GM12878 (cell line): ENCODE measurements around the gene LASP1. TPM values are rescaled to one million over a fixed set of nuclear protein-coding genes. Genes with fewer than 3 reads are reported as not detected.

Experiments
- BCLAF1 ChIP-seq: fragments of 450-650 bp; IDR thresholded peaks from 2 replicates; pipeline ENCODE4 v1.6.1; 2017; ENCODE audit warnings: antibody characterized with exemption, mild to moderate bottlenecking, moderate library complexity
- BMI1 ChIP-seq: fragments of 450-650 bp; IDR thresholded peaks from 2 replicates; pipeline ENCODE4 v1.6.1; 2016; ENCODE audit warnings: mild to moderate bottlenecking, moderate library complexity, borderline replicate concordance
- CEBPB ChIP-seq, 2 experiments: fragments of 150-350 bp in 1 of 2; IDR thresholded peaks; 2 replicates each; pipeline ENCODE4 v1.6.1; 2012 to 2014; ENCODE audit warnings: low read depth in 2 of 2, low read length in 2 of 2, borderline replicate concordance in 1 of 2, inconsistent platforms in 1 of 2
- CHD4 ChIP-seq: fragments of 200-600 bp; sonication (generic); IDR thresholded peaks from 2 replicates; pipeline ENCODE4 v1.6.1; 2016; ENCODE audit warnings: mild to moderate bottlenecking
- EED ChIP-seq: sonication (generic); IDR thresholded peaks from 2 replicates; pipeline ENCODE4 v1.6.1; 2016; ENCODE audit warnings: antibody characterized with exemption, low read depth
- FOXK2 ChIP-seq: fragments of 450-650 bp; IDR thresholded peaks from 2 replicates; pipeline ENCODE4 v1.6.1; 2017; ENCODE audit warnings: mild to moderate bottlenecking, moderate library complexity
- HDAC2 ChIP-seq: fragments of 200-600 bp; sonication (generic); IDR thresholded peaks from 2 replicates; pipeline ENCODE4 v1.6.1; 2017
- IKZF2 ChIP-seq, 2 experiments: fragments of 450-650 bp; IDR thresholded peaks; 2 replicates each; pipeline ENCODE4 v1.6.1; 2017; ENCODE audit warnings: mild to moderate bottlenecking in 2 of 2, moderate library complexity in 2 of 2
- JUNB ChIP-seq: IDR thresholded peaks from 2 replicates; pipeline ENCODE4 v1.6.1; 2016; ENCODE audit warnings: antibody characterized with exemption, mild to moderate bottlenecking
- LARP7 ChIP-seq: fragments of 450-650 bp; IDR thresholded peaks from 2 replicates; pipeline ENCODE4 v1.6.1; 2017; ENCODE audit warnings: mild to moderate bottlenecking
- MEF2A ChIP-seq: IDR thresholded peaks from 2 replicates; pipeline ENCODE4 v1.6.1; 2011; ENCODE audit warnings: low read depth, mild to moderate bottlenecking, low read length, moderate library complexity; ENCODE audit not compliant: insufficient read depth
- NR2F1 ChIP-seq: fragments of 450-650 bp; conservative IDR thresholded peaks from 2 replicates; pipeline ENCODE4 v1.6.1; 2017; ENCODE audit warnings: mild to moderate bottlenecking
- PAX5 ChIP-seq: IDR thresholded peaks from 2 replicates; pipeline ENCODE4 v1.6.1; 2011; ENCODE audit warnings: low read depth, low read length, borderline replicate concordance
- PML ChIP-seq: IDR thresholded peaks from 2 replicates; pipeline ENCODE4 v1.6.1; 2012; ENCODE audit warnings: low read length, inconsistent platforms
- POU2F2 ChIP-seq: IDR thresholded peaks from 3 replicates; pipeline ENCODE4 v1.6.1; 2011; ENCODE audit warnings: low read depth, mild to moderate bottlenecking, low read length, borderline replicate concordance
- RB1 ChIP-seq: fragments of 450-650 bp; formaldehyde crosslinking; IDR thresholded peaks from 2 replicates; pipeline ENCODE4 v1.6.1; 2017; ENCODE audit warnings: mild to moderate bottlenecking, borderline replicate concordance
- SKIL ChIP-seq: fragments of 450-650 bp; IDR thresholded peaks from 2 replicates; pipeline ENCODE4 v1.6.1; 2017; ENCODE audit warnings: mild to moderate bottlenecking, low read depth, inconsistent platforms; ENCODE audit not compliant: poor library complexity, severe bottlenecking
- TBL1XR1 ChIP-seq: IDR thresholded peaks from 2 replicates; pipeline ENCODE4 v1.6.1; 2012; ENCODE audit warnings: low read depth, low read length, improper control_type of control experiment
- ZBTB33 ChIP-seq: fragments of 450-650 bp; IDR thresholded peaks from 2 replicates; pipeline ENCODE4 v1.6.1; 2017; ENCODE audit warnings: mild to moderate bottlenecking
- polyA plus RNA-seq, 11 experiments: library from polyadenylated mRNA; depleted of rRNA in 4 of 11; unstranded in 6 of 11; stranded (reverse) in 5 of 11; fragments of >200 nt; fragmentation: Nextera tagmentation in 4 of 11; fragmentation: Illumina TruSeq in 1 of 11; extraction: Ambion mirVana in 4 of 11; extraction: Trizol in 1 of 11; gene quantifications; 1 replicate in 1 of 11; 2 replicates in 10 of 11; pipeline versions ENCODE4 v1.2.1 to v1.2.3, GENCODE V29; 2011 to 2016; ENCODE audit warnings: inconsistent platforms in 2 of 11, missing spikeins in 2 of 11, low read depth in 1 of 11
- total RNA-seq, 4 experiments: library from RNA; depleted of rRNA in 3 of 4; stranded (reverse); fragments of >200 nt in 3 of 4; fragmentation: Illumina TruSeq in 1 of 4; extraction: Trizol in 1 of 4; gene quantifications; 2 replicates each; pipeline versions ENCODE4 v1.2.1 to v1.2.3, GENCODE V29; 2013 to 2021
- TF ChIP-seq, protein P1 (sequence below), 3 experiments: IDR thresholded peaks in 2 of 3; conservative IDR thresholded peaks in 1 of 3; 2 replicates each; pipeline ENCODE4 v1.5.1; 2011; ENCODE audit warnings: low read depth in 3 of 3, low read length in 3 of 3, mild to moderate bottlenecking in 3 of 3, control low read depth in 2 of 3, moderate library complexity in 2 of 3, inconsistent platforms in 1 of 3, mixed read lengths in 1 of 3; ENCODE audit not compliant: control insufficient read depth in 2 of 3, insufficient read depth in 1 of 3; ENCODE audit errors: extremely low read depth in 1 of 3
- TF ChIP-seq, protein P2 (sequence below): IDR thresholded peaks from 2 replicates; pipeline ENCODE4 v1.6.1; 2011; ENCODE audit warnings: borderline replicate concordance, low read depth, mild to moderate bottlenecking, moderate library complexity, mixed read lengths, low read length; ENCODE audit not compliant: insufficient read depth; ENCODE audit errors: extremely low read length

The LASP1 gene
- total and polyA plus RNA-seq, 10 of the 15 experiments (the other 5 are each of a cell fraction or from before 2014, with no cell fraction given) = 21.0 to 114 (median 59.3) TPM

DNA sequence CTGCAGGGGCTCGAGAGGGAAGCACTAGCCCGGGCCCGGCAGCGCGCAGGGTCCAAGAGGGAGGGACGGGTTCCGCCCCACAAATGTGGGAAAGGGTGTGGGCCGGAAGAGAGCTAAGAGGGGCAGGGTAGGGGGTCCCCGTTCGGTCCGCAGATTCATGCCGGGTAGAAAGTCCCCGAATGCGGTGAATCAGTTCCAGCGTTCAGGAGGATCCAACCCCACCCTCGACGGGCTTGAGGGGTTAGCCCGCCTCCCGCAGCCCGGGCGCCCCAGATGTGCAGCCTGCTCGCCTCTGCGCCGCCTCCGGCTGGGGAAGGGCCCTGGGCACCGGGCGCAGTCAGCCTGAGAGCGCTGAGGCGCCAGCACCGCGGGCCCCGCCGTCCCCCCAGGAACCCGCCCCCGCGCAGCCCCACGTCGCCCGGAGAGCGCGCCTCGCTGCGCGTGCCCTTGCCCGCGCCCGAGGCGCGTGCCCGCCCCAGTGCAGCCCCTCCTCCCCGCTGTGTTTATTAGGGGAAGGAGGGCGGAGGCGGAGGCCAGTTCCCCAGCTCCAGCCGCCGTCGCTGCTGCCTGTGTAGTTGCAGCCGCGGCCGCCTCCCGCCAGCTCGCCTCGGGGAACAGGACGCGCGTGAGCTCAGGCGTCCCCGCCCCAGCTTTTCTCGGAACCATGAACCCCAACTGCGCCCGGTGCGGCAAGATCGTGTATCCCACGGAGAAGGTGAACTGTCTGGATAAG is at the start of gene LASP1 (continued):
- TF ChIP-seq, protein P1, sequence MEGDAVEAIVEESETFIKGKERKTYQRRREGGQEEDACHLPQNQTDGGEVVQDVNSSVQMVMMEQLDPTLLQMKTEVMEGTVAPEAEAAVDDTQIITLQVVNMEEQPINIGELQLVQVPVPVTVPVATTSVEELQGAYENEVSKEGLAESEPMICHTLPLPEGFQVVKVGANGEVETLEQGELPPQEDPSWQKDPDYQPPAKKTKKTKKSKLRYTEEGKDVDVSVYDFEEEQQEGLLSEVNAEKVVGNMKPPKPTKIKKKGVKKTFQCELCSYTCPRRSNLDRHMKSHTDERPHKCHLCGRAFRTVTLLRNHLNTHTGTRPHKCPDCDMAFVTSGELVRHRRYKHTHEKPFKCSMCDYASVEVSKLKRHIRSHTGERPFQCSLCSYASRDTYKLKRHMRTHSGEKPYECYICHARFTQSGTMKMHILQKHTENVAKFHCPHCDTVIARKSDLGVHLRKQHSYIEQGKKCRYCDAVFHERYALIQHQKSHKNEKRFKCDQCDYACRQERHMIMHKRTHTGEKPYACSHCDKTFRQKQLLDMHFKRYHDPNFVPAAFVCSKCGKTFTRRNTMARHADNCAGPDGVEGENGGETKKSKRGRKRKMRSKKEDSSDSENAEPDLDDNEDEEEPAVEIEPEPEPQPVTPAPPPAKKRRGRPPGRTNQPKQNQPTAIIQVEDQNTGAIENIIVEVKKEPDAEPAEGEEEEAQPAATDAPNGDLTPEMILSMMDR (IDR thresholded peaks at IDR 0.05 in 2 of 3, conservative IDR thresholded peaks at IDR 0.05 in 1 of 3; ENCODE audit: control insufficient read depth in 2 of 3, extremely low read depth in 1 of 3, insufficient read depth in 1 of 3, low read depth in 3 of 3, low read length in 3 of 3) = no peak
- TF ChIP-seq MEF2A (no peak), ZBTB33 (no peak), IKZF2 (IDR thresholded peaks at IDR 0.05) (no peak; a peak in 2 of 4 replicates), BCLAF1 (no peak), NR2F1 (no peak; the same call in 1 of the 2 replicates), LARP7 (peak; percentile 82; the same call in 1 of the 2 replicates), PAX5 (no peak; the same call in 1 of the 2 replicates), SKIL (no peak), FOXK2 (no peak), BMI1 (no peak), RB1 (0 out of 2 replicates have a peak, but pooled peaks have one; percentile 2), POU2F2 (peak; percentile 87; the same call in 2 of the 3 replicates), PML (peak; percentile 77), HDAC2 (no peak), JUNB (no peak), EED (peak; percentile 5; the same call in 1 of the 2 replicates), CHD4 (no peak), TBL1XR1 (peak; percentile 66; the same call in 1 of the 2 replicates), CEBPB (IDR thresholded peaks at IDR 0.05; ENCODE audit: borderline replicate concordance in 1 of 2, low read depth in 2 of 2, low read length in 2 of 2) (no peak)
- TF ChIP-seq, protein P2, sequence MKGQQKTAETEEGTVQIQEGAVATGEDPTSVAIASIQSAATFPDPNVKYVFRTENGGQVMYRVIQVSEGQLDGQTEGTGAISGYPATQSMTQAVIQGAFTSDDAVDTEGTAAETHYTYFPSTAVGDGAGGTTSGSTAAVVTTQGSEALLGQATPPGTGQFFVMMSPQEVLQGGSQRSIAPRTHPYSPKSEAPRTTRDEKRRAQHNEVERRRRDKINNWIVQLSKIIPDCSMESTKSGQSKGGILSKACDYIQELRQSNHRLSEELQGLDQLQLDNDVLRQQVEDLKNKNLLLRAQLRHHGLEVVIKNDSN = no peak
